IMR-90 (cell line): ENCODE results near the gene WDR46. TPM values are rescaled to one million over a fixed set of nuclear protein-coding genes. Genes with fewer than 3 reads are reported as not detected.

Experiments
- ELK1 ChIP-seq: fragments of 150-350 bp; IDR thresholded peaks from 2 replicates; pipeline ENCODE4 v1.6.1; 2016; ENCODE audit warnings: low read depth, mild to moderate bottlenecking, low read length, moderate library complexity, borderline replicate concordance
- polyA plus RNA-seq, 3 experiments: library from polyadenylated mRNA; depleted of rRNA; stranded (reverse); fragments of >200 nt; gene quantifications; 2 replicates each; pipeline ENCODE4 v1.2.3, GENCODE V29; 2012; ENCODE audit warnings: low replicate concordance in 1 of 3
- total RNA-seq: library from RNA; depleted of rRNA; stranded (reverse); fragments of >200 nt; gene quantifications from 2 replicates; pipeline ENCODE4 v1.2.3, GENCODE V29; 2012

WDR46 gene
- total and polyA plus RNA-seq, 2 of the 4 experiments (the other 2 are of a cell fraction), result 73.8 to 81.6 TPM

- no peak for TF ChIP-seq ELK1
These were observed 39.1 kb downstream of the WDR46 start (continued) for GRCh38 chr6:33249732-33250630.
